PC-3 (cell line): ENCODE data around the gene PIGP. TPM values are rescaled to one million over a fixed set of nuclear protein-coding genes. Genes with fewer than 3 reads are reported as not detected.

ENCODE experiments used
- ATAC-seq: fragments of 200-7000 bp; cut with Tn5 transposase; 2 replicates; pipeline ENCODE4 v1.9.1; 2020; ENCODE audit warnings: mild to moderate bottlenecking, moderate library complexity
- BruUV-seq: library from RNA; stranded (reverse); fragments of 400-500 nt; replicated peaks from 2 replicates; lab custom pipeline; 2021; lab: Mats Ljungman, UMichigan
- CTCF ChIA-PET: fragments of 300-600 bp; sonication (Branson Sonifier 250); formaldehyde crosslinking; loops from one replicate; lab custom pipeline; 2022; ENCODE audit warnings: antibody characterized with exemption; lab: Charles Lee
- POLR2A ChIA-PET: fragments of 300-600 bp; sonication (Branson Sonifier 250); formaldehyde crosslinking; loops from one replicate; lab custom pipeline; 2022; ENCODE audit warnings: antibody characterized with exemption; ENCODE audit not compliant: unreplicated experiment; lab: Charles Lee
- DNase-seq: peaks from one replicate; pipeline ENCODE4 v3.0.0-alpha.2; 2015
- H2AFZ ChIP-seq: fragments of 300-600 bp; sonication (generic); 2 replicates; pipeline ENCODE4 v1.6.0; 2016; ENCODE audit warnings: antibody characterized with exemption, low read length
- H3F3A ChIP-seq: fragments of 300-600 bp; sonication (generic); one replicate; pipeline ENCODE4 v1.6.0; 2017; ENCODE audit warnings: antibody characterized with exemption, low read length, control low read depth, mild to moderate bottlenecking; ENCODE audit not compliant: unreplicated experiment
- H3K27ac ChIP-seq: fragments of 300-600 bp; sonication (generic); 2 replicates; pipeline ENCODE4 v1.5.1; 2016; ENCODE audit warnings: mild to moderate bottlenecking, low read length
- H3K27me3 ChIP-seq: fragments of 300-600 bp; sonication (generic); 2 replicates; pipeline ENCODE4 v1.6.1; 2016; ENCODE audit warnings: low read length, mixed read lengths
- H3K36me3 ChIP-seq: fragments of 300-600 bp; sonication (generic); 2 replicates; pipeline ENCODE4 v1.6.1; 2016; ENCODE audit warnings: low read depth, mixed run types, low read length, mixed read lengths
- H3K4me1 ChIP-seq: fragments of 300-600 bp; sonication (generic); 2 replicates; pipeline ENCODE4 v1.5.1; 2016; ENCODE audit warnings: low read length; ENCODE audit not compliant: insufficient read depth
- H3K4me2 ChIP-seq: fragments of 300-600 bp; sonication (generic); 2 replicates; pipeline ENCODE4 v1.6.0; 2016; ENCODE audit warnings: low read length
- H3K4me3 ChIP-seq: fragments of 300-600 bp; sonication (generic); 2 replicates; pipeline ENCODE4 v1.5.1; 2016; ENCODE audit warnings: mild to moderate bottlenecking, low read length, mixed read lengths
- H3K79me2 ChIP-seq: fragments of 300-600 bp; sonication (generic); 2 replicates; pipeline ENCODE4 v1.6.1; 2017; ENCODE audit warnings: low read length, mixed read lengths
- H3K9ac ChIP-seq: fragments of 300-600 bp; sonication (generic); 2 replicates; pipeline ENCODE4 v1.6.0; 2016; ENCODE audit warnings: mild to moderate bottlenecking, low read length
- H3K9me2 ChIP-seq: fragments of 300-600 bp; sonication (generic); replicated peaks from 2 replicates; pipeline ENCODE4 v1.6.1; 2016; ENCODE audit warnings: mixed run types, low read length, mixed read lengths
- H3K9me3 ChIP-seq: fragments of 300-600 bp; sonication (generic); 2 replicates; pipeline ENCODE4 v1.6.1; 2016; ENCODE audit warnings: low read length, mixed read lengths
- H4K20me1 ChIP-seq: fragments of 300-600 bp; sonication (generic); 2 replicates; pipeline ENCODE4 v1.6.1; 2016; ENCODE audit warnings: low read length, mixed read lengths
- CTCF ChIP-seq: fragments of 300-600 bp; sonication (generic); conservative IDR thresholded peaks from 2 replicates; pipeline ENCODE4 v1.5.1; 2017; ENCODE audit warnings: antibody characterized with exemption, low read depth, mild to moderate bottlenecking, low read length
- EZH2 ChIP-seq: fragments of 300-600 bp; sonication (generic); IDR thresholded peaks from one replicate; pipeline ENCODE4 v1.6.1; 2017; ENCODE audit warnings: antibody characterized with exemption, mild to moderate bottlenecking, low read length; ENCODE audit not compliant: unreplicated experiment
- EZH2phosphoT487 ChIP-seq: fragments of 300-600 bp; sonication (generic); IDR thresholded peaks from 2 replicates; pipeline ENCODE4 v1.6.1; 2018; ENCODE audit warnings: mild to moderate bottlenecking, antibody characterized with exemption, low read length, borderline replicate concordance
- intact Hi-C: fragments of 100-400 bp; cut with micrococcal nuclease; formaldehyde crosslinking; loops from 2 replicates; pipeline ENCODE4 v1.9.0; 2023
- total RNA-seq: library from RNA; depleted of rRNA; stranded (reverse); fragments of >200 nt; gene quantifications from 2 replicates; pipeline ENCODE4 v1.2.3, GENCODE V29; 2014

PIGP gene
- total RNA-seq, 1 experiment from 2014 or later, result 20.1 TPM

DNA sequence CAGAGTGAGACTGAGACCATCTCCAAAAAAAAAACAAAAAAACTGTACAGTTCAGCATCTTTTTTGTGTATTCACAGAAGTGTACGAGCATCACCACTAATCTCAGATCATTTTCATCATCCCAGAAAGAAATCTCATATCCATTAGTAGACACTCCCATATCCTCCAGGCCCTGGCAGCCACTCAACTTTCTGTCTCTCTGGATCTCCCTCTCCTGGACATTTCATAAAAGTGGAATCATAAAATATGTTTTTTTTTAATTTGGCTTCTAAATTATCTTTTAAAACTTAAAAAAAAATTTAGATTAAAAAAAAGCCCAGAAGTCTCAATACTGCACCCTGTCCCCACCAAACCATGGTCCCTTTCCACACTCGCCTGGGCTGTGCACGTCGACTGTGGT lies 44.3 kb downstream of the PIGP start:
- ChIA-PET POLR2A (no interaction called here), CTCF (no interaction called here)
- H4K20me1 ChIP-seq, result no peaks in the 10 kb centered on the region
- DNase-seq (peak; percentile 45), ATAC-seq (peak; percentile 23; the same call in 1 of the 2 replicates)
- H3K36me3 ChIP-seq, result no peaks in the 10 kb centered on the region
- no peaks in the 10 kb centered on the region for H3K27me3 ChIP-seq
- no peaks in the 10 kb centered on the region for H3F3A ChIP-seq
- no peaks in the 10 kb centered on the region for H3K9me2 ChIP-seq
- intact Hi-C loops, result no loop called here
- TF ChIP-seq CTCF (peak; percentile 29; the same call in 1 of the 2 replicates), EZH2 (no peak)
- no peaks in the 10 kb centered on the region for H3K9me3 ChIP-seq
- no peaks in the 10 kb centered on the region for H3K79me2 ChIP-seq
- peaks cover 11% of the 10 kb centered on the region for H3K4me1 ChIP-seq
- H3K4me2 ChIP-seq, result no peak overlapping the region
- BruUV-seq, result no TSS peak
- no peak overlapping the region for H3K9ac ChIP-seq
- H2AFZ ChIP-seq, result no peak overlapping the region
- no peak overlapping the region for H3K27ac ChIP-seq
- no peak overlapping the region for H3K4me3 ChIP-seq

DNA sequence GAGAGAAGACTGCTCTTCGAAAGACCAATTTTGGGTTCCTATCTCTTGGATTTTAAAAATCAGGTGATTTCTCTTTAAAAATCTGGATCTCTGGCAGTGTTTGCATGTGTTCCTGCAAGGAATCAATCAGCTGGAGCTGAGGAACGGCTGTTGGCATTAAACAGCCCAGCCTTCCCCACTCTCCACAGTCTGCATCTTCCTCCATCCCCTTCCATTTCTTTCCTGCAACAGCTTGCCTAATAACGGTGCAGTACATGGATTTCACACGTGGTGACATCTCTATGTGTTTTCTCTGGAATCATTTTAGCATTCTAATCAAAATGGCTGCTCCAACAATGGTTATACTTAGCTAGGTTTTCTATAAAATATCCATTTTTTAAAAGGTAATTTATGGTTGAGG lies 46.4 kb downstream of the PIGP start:
- ATAC-seq, result no peak

More for the DNA sequence above, 46.4 kb downstream of the PIGP start:
- peak overlapping the region; percentile 40 for H2AFZ ChIP-seq
- no peaks in the 10 kb centered on the region for H3K4me1 ChIP-seq
- no peak overlapping the region for H3K9ac ChIP-seq
- no peaks in the 10 kb centered on the region for H3K79me2 ChIP-seq
- no peaks in the 10 kb centered on the region for H3K9me3 ChIP-seq
- no peak overlapping the region for H3K4me2 ChIP-seq
- H3K27ac ChIP-seq, result no peak overlapping the region
- no peaks in the 10 kb centered on the region for H3K27me3 ChIP-seq
- no TSS peak for BruUV-seq
- intact Hi-C loops, result no loop called here
- DNase-seq, result no peak
- CTCF ChIA-PET, result interaction anchor here (0.6 to 1.3 kb wide), 3 partner anchors 16 to 50 kb away, joined by 3 to 9 read pairs (median 5); no protein-coding TSS in a partner anchor
- H4K20me1 ChIP-seq, result no peaks in the 10 kb centered on the region
- H3K4me3 ChIP-seq, result no peak overlapping the region
- no peaks in the 10 kb centered on the region for H3K9me2 ChIP-seq
- POLR2A ChIA-PET, result no interaction called here
- H3K36me3 ChIP-seq, result no peaks in the 10 kb centered on the region
- TF ChIP-seq CTCF (no peak), EZH2 (no peak), EZH2phosphoT487 (no peak)
- H3F3A ChIP-seq, result no peaks in the 10 kb centered on the region
